Stimulated activated CD4-positive, alpha-beta T cell treated with anti-CD3 and anti-CD28 coated beads, Interleukin-2, amount 100 ng/mL, for 48 hours (primary cell): ENCODE data around the gene SPIN4.
"Not testable (repeated sequence)": the region's sequence is repeated elsewhere in the genome, so short reads cannot be mapped to it uniquely, and the experiment has no call there.

ENCODE experiments used
- DNase-seq, 2 donors: peaks; one replicate each; pipeline ENCODE4 v3.0.0-alpha.2; 2020

SPIN4 gene

GRCh38 chrX:63350941-63351616 lies at the start of gene SPIN4:
Gene SPIN4, minus strand, starts transcription at chrX:63351332. Its CDS starts 513 bp downstream, at chrX:63350819.
- peak; percentile 47 to 49 for DNase-seq

- no peak for DNase-seq
Observed at GRCh38 chrX:63400340-63400739, 49.2 kb upstream of the SPIN4 start.

GRCh38 chrX:63394872-63395271 lies 43.7 kb upstream of the SPIN4 start:
- DNase-seq: no peak

GRCh38 chrX:63393094-63393493 lies 42.0 kb upstream of the SPIN4 start:
- not testable (repeated sequence) for DNase-seq

GRCh38 chrX:63387411-63387810 lies 36.3 kb upstream of the SPIN4 start:
- DNase-seq: no peak

GRCh38 chrX:63384263-63384662 lies 33.1 kb upstream of the SPIN4 start:
- DNase-seq: not testable (repeated sequence)

- DNase-seq: not testable (repeated sequence)
Observed at GRCh38 chrX:63373012-63373411, 21.9 kb upstream of the SPIN4 start.

- DNase-seq: not testable (repeated sequence)
Observed at GRCh38 chrX:63367699-63368098, 16.6 kb upstream of the SPIN4 start.

GRCh38 chrX:63363788-63364187 lies 12.7 kb upstream of the SPIN4 start:
- DNase-seq: no peak

- no peak for DNase-seq
Observed at GRCh38 chrX:63361494-63361893, 10.4 kb upstream of the SPIN4 start.

- no peak for DNase-seq
Observed at GRCh38 chrX:63354484-63354883, 3.4 kb upstream of the SPIN4 start.

- no peak for DNase-seq
Observed at GRCh38 chrX:63350465-63350877, 661 bp downstream of the SPIN4 start.

GRCh38 chrX:63349307-63349706 lies 1.8 kb downstream of the SPIN4 start:
- DNase-seq: no peak

- DNase-seq: no peak
Observed at GRCh38 chrX:63330681-63331080, 20.5 kb downstream of the SPIN4 start.

GRCh38 chrX:63327788-63328187 lies 23.3 kb downstream of the SPIN4 start:
- DNase-seq: no peak

- DNase-seq: no peak
Observed at GRCh38 chrX:63299596-63299995, 51.5 kb downstream of the SPIN4 start.
